Peyer's patch (tissue), 4 donors: ENCODE results near the gene SDHA. TPM values are rescaled to one million over a fixed set of nuclear protein-coding genes. Genes with fewer than 3 reads are reported as not detected.
"Not testable (repeated sequence)": the region's sequence is repeated elsewhere in the genome, so short reads cannot be mapped to it uniquely, and the experiment has no call there.

ENCODE experiments used
- DNase-seq, 3 donors: peaks; one replicate each; pipeline ENCODE4 v3.0.0-alpha.2; 2017 to 2019
- H3K27ac ChIP-seq, 4 donors: fragments of 200-600 bp; sonication (generic); one replicate each; pipeline ENCODE4 v1.5.1; 2016 to 2019
- H3K27me3 ChIP-seq, 2 donors: fragments of 200-600 bp; sonication (generic); one replicate each; pipeline ENCODE4 v1.5.1; 2019
- H3K36me3 ChIP-seq, 3 donors: fragments of 200-600 bp; sonication (generic); one replicate each; pipeline ENCODE4 v1.5.1; 2016 to 2019
- H3K4me1 ChIP-seq, 4 donors: fragments of 200-600 bp; sonication (generic); one replicate each; pipeline ENCODE4 v1.5.1; 2016 to 2019
- H3K4me3 ChIP-seq, 4 donors: fragments of 200-600 bp; sonication (generic); 1 replicate in 3 of 4; 2 replicates in 1 of 4; pipeline ENCODE4 v1.5.1; 2016 to 2019; ENCODE audit warnings: mild to moderate bottlenecking in 1 of 4
- H3K9me3 ChIP-seq, 4 donors: fragments of 200-600 bp; sonication (generic); one replicate each; pipeline ENCODE4 v1.5.1; 2016 to 2019; ENCODE audit warnings: mild to moderate bottlenecking in 1 of 4
- CTCF ChIP-seq, 6 experiments: fragments of 450-650 bp in 4 of 6; fragments of 200-600 bp in 2 of 6; sonication (generic) in 1 of 6; IDR thresholded peaks; one replicate each; pipeline ENCODE4 v1.5.1; 2017 to 2019; ENCODE audit warnings: antibody characterized with exemption in 6 of 6, mild to moderate bottlenecking in 3 of 6, moderate library complexity in 1 of 6
- POLR2A ChIP-seq, 2 donors: fragments of 450-650 bp; IDR thresholded peaks; one replicate each; pipeline ENCODE4 v1.5.1; 2017; ENCODE audit warnings: antibody characterized with exemption in 2 of 2, mild to moderate bottlenecking in 2 of 2, moderate library complexity in 2 of 2
- total RNA-seq, 4 donors: library from RNA; depleted of rRNA; stranded (reverse); fragments of >200 nt; gene quantifications; one replicate each; pipeline ENCODE4 v1.1.0, GENCODE V29; 2016

SDHA gene
- total RNA-seq, 4 donors from 2014 or later, result 94.9 to 253 (median 207) TPM

GRCh38 chr5:285991-286557 lies 68.0 kb downstream of the SDHA start:
- Histone ChIP-seq H3K4me1 (peaks cover 0 to 5% (median 0%) of the 10 kb centered on the region in 4 donors), H3K9me3 (no peaks in the 10 kb centered on the region), H3K27me3 (no peaks in the 10 kb centered on the region), H3K36me3 (peaks cover 0 to 27% (median 0%) of the 10 kb centered on the region in 3 donors), H3K27ac (no peak overlapping the region), H3K4me3 (no peak overlapping the region)
- peak in 1 of 3 donors; percentile 42 for DNase-seq
- TF ChIP-seq POLR2A (IDR thresholded peaks at IDR 0.05) (no peak), CTCF (IDR thresholded peaks at IDR 0.05) (no peak)

GRCh38 chr5:290200-290599 lies 72.1 kb downstream of the SDHA start:
- H3K4me1 ChIP-seq, H3K27me3 ChIP-seq, H3K4me3 ChIP-seq, H3K9me3 ChIP-seq, H3K27ac ChIP-seq, DNase-seq: not testable (repeated sequence)
- peaks cover 0 to 28% (median 0%) of the 10 kb centered on the region in 3 donors for H3K36me3 ChIP-seq

- not testable (repeated sequence) for H3K4me3 ChIP-seq, H3K4me1 ChIP-seq, H3K9me3 ChIP-seq, H3K27me3 ChIP-seq, H3K27ac ChIP-seq, DNase-seq
- peaks cover 0 to 17% (median 0%) of the 10 kb centered on the region in 3 donors for H3K36me3 ChIP-seq
Observed at GRCh38 chr5:291345-291744, 73.2 kb downstream of the SDHA start.

GRCh38 chr5:294788-295187 lies 76.7 kb downstream of the SDHA start:
- H3K36me3 ChIP-seq, result peaks cover 0 to 13% (median 0%) of the 10 kb centered on the region in 3 donors
- H3K27me3 ChIP-seq, DNase-seq, H3K4me1 ChIP-seq, H3K9me3 ChIP-seq, H3K4me3 ChIP-seq, H3K27ac ChIP-seq: not testable (repeated sequence)

GRCh38 chr5:296207-296606 lies 78.1 kb downstream of the SDHA start:
- not testable (repeated sequence) for H3K4me1 ChIP-seq, H3K27me3 ChIP-seq, H3K4me3 ChIP-seq, H3K9me3 ChIP-seq, H3K27ac ChIP-seq, DNase-seq
- H3K36me3 ChIP-seq, result peaks cover 0 to 13% (median 0%) of the 10 kb centered on the region in 3 donors

GRCh38 chr5:296954-297353 lies 78.8 kb downstream of the SDHA start:
- peaks cover 0 to 10% (median 0%) of the 10 kb centered on the region in 4 donors for H3K4me1 ChIP-seq
- not testable (repeated sequence) for H3K9me3 ChIP-seq, H3K27me3 ChIP-seq, H3K27ac ChIP-seq, H3K4me3 ChIP-seq
- DNase-seq, result peak in 1 of 3 donors; percentile 29
- peaks cover 0 to 12% (median 0%) of the 10 kb centered on the region in 3 donors for H3K36me3 ChIP-seq

GRCh38 chr5:297448-297847 lies 79.3 kb downstream of the SDHA start:
- H3K4me3 ChIP-seq, H3K27ac ChIP-seq: not testable (repeated sequence)

GRCh38 chr5:297991-298736 lies 80.0 kb downstream of the SDHA start:
- H3K36me3 ChIP-seq, H3K27me3 ChIP-seq, H3K9me3 ChIP-seq, H3K4me3 ChIP-seq, H3K27ac ChIP-seq: not testable (repeated sequence)
- DNase-seq, result peak in 1 of 3 donors; percentile 11
- H3K4me1 ChIP-seq, result peaks cover 0 to 18% (median 0%) of the 10 kb centered on the region in 4 donors

More at GRCh38 chr5:297448-297847, 79.3 kb downstream of the SDHA start:
- not testable (repeated sequence) for DNase-seq, H3K9me3 ChIP-seq, H3K27me3 ChIP-seq, H3K36me3 ChIP-seq
- H3K4me1 ChIP-seq, result peaks cover 0 to 12% (median 0%) of the 10 kb centered on the region in 4 donors

GRCh38 chr5:298737-299125 lies 80.6 kb downstream of the SDHA start:
- Histone ChIP-seq H3K4me1 (peaks cover 0 to 18% (median 0%) of the 10 kb centered on the region in 4 donors), H3K27me3 (no peaks in the 10 kb centered on the region), H3K4me3 (no peak overlapping the region), H3K27ac (no peak overlapping the region), H3K9me3 (no peaks in the 10 kb centered on the region), H3K36me3 (no peaks in the 10 kb centered on the region)
- no peak for TF ChIP-seq POLR2A (IDR thresholded peaks at IDR 0.05)
- TF ChIP-seq CTCF (IDR thresholded peaks at IDR 0.05), result no peak
- DNase-seq, result no peak

GRCh38 chr5:299921-300320 lies 81.8 kb downstream of the SDHA start:
- not testable (repeated sequence) for H3K9me3 ChIP-seq, H3K36me3 ChIP-seq, H3K27ac ChIP-seq, H3K27me3 ChIP-seq, H3K4me3 ChIP-seq, DNase-seq
- H3K4me1 ChIP-seq, result peaks cover 0 to 18% (median 0%) of the 10 kb centered on the region in 4 donors

GRCh38 chr5:300691-301435 lies 82.7 kb downstream of the SDHA start:
- not testable (repeated sequence) for H3K27ac ChIP-seq, H3K27me3 ChIP-seq, H3K36me3 ChIP-seq, H3K4me3 ChIP-seq, H3K9me3 ChIP-seq
- peak in 2 of 3 donors; percentile 30 to 40 for DNase-seq
- H3K4me1 ChIP-seq, result peaks cover 0 to 18% (median 0%) of the 10 kb centered on the region in 4 donors

GRCh38 chr5:302416-302815 lies 84.3 kb downstream of the SDHA start:
- peaks cover 0 to 18% (median 0%) of the 10 kb centered on the region in 4 donors for H3K4me1 ChIP-seq
- not testable (repeated sequence) for H3K4me3 ChIP-seq, H3K9me3 ChIP-seq, H3K27me3 ChIP-seq
- H3K27ac ChIP-seq, result peak overlapping the region in 1 of 4 donors; percentile 55
- peak in 2 of 3 donors; percentile 42 to 54 for DNase-seq
- H3K36me3 ChIP-seq, result peaks cover 0 to 25% (median 0%) of the 10 kb centered on the region in 3 donors
